ENCODE results near the gene SYNDIG1. TPM values are rescaled to one million over a fixed set of nuclear protein-coding genes. Genes with fewer than 3 reads are reported as not detected.

Gene SYNDIG1
- total and polyA plus RNA-seq, 4 donors = 0.20 to 5.0 (median 0.63) TPM

- peaks cover 0 to 3% (median 0%) of the 10 kb centered on the region in 4 donors for H3K9me3 ChIP-seq (ENCODE audit: control insufficient read depth in 4 of 4, insufficient read depth in 3 of 4, low read length in 3 of 4)
- H3K4me3 ChIP-seq = no peak overlapping the region
- H3K36me3 ChIP-seq (ENCODE audit: control insufficient read depth in 4 of 4, insufficient read depth in 4 of 4, low read length in 4 of 4) = no peaks in the 10 kb centered on the region
- DNase-seq (no peak), ATAC-seq (ENCODE audit: insufficient read depth, low FRiP score) (no peak)
- TF ChIP-seq CTCF (IDR thresholded peaks at IDR 0.05; ENCODE audit: control extremely low read depth, extremely low read depth) = no peak
- H3K27me3 ChIP-seq (ENCODE audit: control insufficient read depth in 3 of 3, insufficient read depth in 3 of 3, low read length in 2 of 3) = peaks cover 0 to 54% (median 2%) of the 10 kb centered on the region in 3 donors
- no peak overlapping the region for H3K9ac ChIP-seq (ENCODE audit: insufficient read depth in 1 of 2, low read length in 2 of 2)
- 83 to 88% methylated on average over 15 to 16 of the region's 16 CpGs for WGBS, 2 donors
- no peaks in the 10 kb centered on the region for H3K4me1 ChIP-seq (ENCODE audit: control insufficient read depth in 5 of 5, insufficient read depth in 5 of 5, low read length in 5 of 5)
- no peak overlapping the region for H3K27ac ChIP-seq (ENCODE audit: low read depth in 1 of 2, low read length in 1 of 2)
Measured at GRCh38 chr20:24702501-24703283, 233.3 kb downstream of the SYNDIG1 start.

GRCh38 chr20:24703284-24703610, 233.8 kb downstream of the SYNDIG1 start:
- H3K4me1 ChIP-seq (ENCODE audit: control insufficient read depth in 5 of 5, insufficient read depth in 5 of 5, low read length in 5 of 5) = no peaks in the 10 kb centered on the region
- no peak overlapping the region for H3K27ac ChIP-seq (ENCODE audit: low read depth in 1 of 2, low read length in 1 of 2)
- H3K36me3 ChIP-seq (ENCODE audit: control insufficient read depth in 4 of 4, insufficient read depth in 4 of 4, low read length in 4 of 4) = no peaks in the 10 kb centered on the region
- H3K4me3 ChIP-seq = no peak overlapping the region
- TF ChIP-seq CTCF (IDR thresholded peaks at IDR 0.05; ENCODE audit: control extremely low read depth, extremely low read depth) = no peak
- DNase-seq (no peak), ATAC-seq (ENCODE audit: insufficient read depth, low FRiP score) (no peak)
- H3K9me3 ChIP-seq (ENCODE audit: control insufficient read depth in 4 of 4, insufficient read depth in 3 of 4, low read length in 3 of 4) = peaks cover 0 to 3% (median 0%) of the 10 kb centered on the region in 4 donors
- H3K27me3 ChIP-seq (ENCODE audit: control insufficient read depth in 3 of 3, insufficient read depth in 3 of 3, low read length in 2 of 3) = peaks cover 0 to 54% (median 2%) of the 10 kb centered on the region in 3 donors
- no peak overlapping the region for H3K9ac ChIP-seq (ENCODE audit: insufficient read depth in 1 of 2, low read length in 2 of 2)
- 90 to 95% methylated on average over 9 of the region's 9 CpGs for WGBS, 2 donors

GRCh38 chr20:24704899-24705298, 235.5 kb downstream of the SYNDIG1 start:
- WGBS, 2 donors = 89 to 95% methylated on average over 3 of the region's 3 CpGs
- H3K4me1 ChIP-seq (ENCODE audit: control insufficient read depth in 5 of 5, insufficient read depth in 5 of 5, low read length in 5 of 5) = peaks cover 0 to 11% (median 0%) of the 10 kb centered on the region in 5 donors
- peaks cover 0 to 3% (median 0%) of the 10 kb centered on the region in 4 donors for H3K9me3 ChIP-seq (ENCODE audit: control insufficient read depth in 4 of 4, insufficient read depth in 3 of 4, low read length in 3 of 4)
- H3K36me3 ChIP-seq (ENCODE audit: control insufficient read depth in 4 of 4, insufficient read depth in 4 of 4, low read length in 4 of 4) = no peaks in the 10 kb centered on the region
- H3K27me3 ChIP-seq (ENCODE audit: control insufficient read depth in 3 of 3, insufficient read depth in 3 of 3, low read length in 2 of 3) = peaks cover 0 to 55% (median 2%) of the 10 kb centered on the region in 3 donors
- no peak overlapping the region for H3K9ac ChIP-seq (ENCODE audit: insufficient read depth in 1 of 2, low read length in 2 of 2)
- DNase-seq = no peak
- TF ChIP-seq CTCF (IDR thresholded peaks at IDR 0.05; ENCODE audit: control extremely low read depth, extremely low read depth) = no peak
- H3K4me3 ChIP-seq = no peak overlapping the region
- H3K27ac ChIP-seq (ENCODE audit: low read depth in 1 of 2, low read length in 1 of 2) = no peak overlapping the region
- ATAC-seq (ENCODE audit: insufficient read depth, low FRiP score) = no peak

Data from lung (tissue), 12 donors.